ENCODE measurements around the gene PAQR6.

- TF ChIP-seq POLR2AphosphoS5 (IDR thresholded peaks at IDR 0.05) (no peak), CTCF (IDR thresholded peaks at IDR 0.05; ENCODE audit: poor library complexity, severe bottlenecking) (no peak), EP300 (conservative IDR thresholded peaks at IDR 0.05; ENCODE audit: poor library complexity, severe bottlenecking) (no peak), REST (IDR thresholded peaks at IDR 0.05; ENCODE audit: borderline replicate concordance) (no peak), EZH2 (IDR thresholded peaks at IDR 0.05; ENCODE audit: borderline replicate concordance, insufficient read depth, low read length, poor library complexity, severe bottlenecking) (no peak), TAF1 (IDR thresholded peaks at IDR 0.05; ENCODE audit: low read depth) (no peak)
Measured at GRCh38 chr1:156283521-156283920, 35.7 kb upstream of the PAQR6 start.

Data from neural cell (in vitro differentiated cells).